ENCODE data around the gene TAF11. TPM values are rescaled to one million over a fixed set of nuclear protein-coding genes. Genes with fewer than 3 reads are reported as not detected.

TAF11 gene
- total and polyA plus RNA-seq, 2 of the 8 experiments (the other 6 are each of a cell fraction or from before 2014, with no cell fraction given): 38.2 to 48.6 TPM

DNA sequence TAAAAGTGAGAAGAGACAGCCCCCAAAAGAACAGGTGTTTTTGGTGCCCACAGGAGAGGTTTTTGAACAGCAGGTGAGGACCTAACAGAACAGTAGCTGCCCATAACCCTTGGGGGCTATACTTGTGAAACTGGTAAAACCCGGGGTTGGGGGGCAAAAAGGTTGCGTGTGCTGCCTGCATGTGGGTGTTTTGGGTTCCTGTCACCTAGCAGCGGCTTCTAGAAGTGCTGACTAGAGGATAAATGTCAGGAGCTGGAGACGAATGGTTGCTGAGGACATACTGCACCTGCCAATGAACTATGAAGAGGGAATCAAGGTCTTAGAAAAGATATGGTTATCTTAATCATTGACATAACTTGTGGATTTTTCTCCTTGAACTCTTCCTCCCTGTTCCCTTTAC is 16.0 kb downstream of the TAF11 start:
- H3K79me1 ChIP-seq (ENCODE audit: low read depth, low read length): no peaks in the 10 kb centered on the region
- DNase-seq (ENCODE audit: low read depth in 1 of 2, low spot score in 2 of 2): no peak
- H2BK20ac ChIP-seq (ENCODE audit: low read length): no peak overlapping the region
- H2BK5ac ChIP-seq (ENCODE audit: low read depth, low read length): no peak overlapping the region
- no peaks in the 10 kb centered on the region for H3K79me2 ChIP-seq (ENCODE audit: control insufficient read depth in 1 of 2, insufficient read depth in 2 of 2, low read length in 2 of 2)
- H2BK15ac ChIP-seq (ENCODE audit: low read length): no peak overlapping the region
- H3K9ac ChIP-seq (replicated peaks in 1 of 4; ENCODE audit: extremely low read depth in 1 of 4, low read depth in 3 of 4, low read length in 3 of 4): no peak overlapping the region
- peaks cover 9 to 50% (median 32%) of the 10 kb centered on the region in 4 experiments; a peak in 7 of 8 replicates for H3K36me3 ChIP-seq (ENCODE audit: control insufficient read depth in 2 of 4, insufficient read depth in 4 of 4, low read length in 3 of 4)
- peaks cover 0 to 7% (median 0%) of the 10 kb centered on the region in 4 experiments; a peak in 1 of 7 replicates for H3K4me1 ChIP-seq (replicated peaks in 1 of 4; ENCODE audit: control insufficient read depth in 3 of 4, insufficient read depth in 4 of 4, low read length in 3 of 4)
- no peak overlapping the region for H3K4ac ChIP-seq (replicated peaks; ENCODE audit: insufficient read length, low read depth, low read length)
- H2BK120ac ChIP-seq (replicated peaks; ENCODE audit: low read depth, low read length): no peak overlapping the region
- no peak overlapping the region for H2AK5ac ChIP-seq (ENCODE audit: low read depth, low read length)
- no peak overlapping the region for H3K27ac ChIP-seq (ENCODE audit: low read depth, low read length)
- H3K23me2 ChIP-seq (ENCODE audit: low read depth, low read length): no peaks in the 10 kb centered on the region
- no peak overlapping the region for H3K4me3 ChIP-seq (ENCODE audit: extremely low read depth in 1 of 4, insufficient read depth in 2 of 4, low read depth in 3 of 4, low read length in 4 of 4)
- no peak overlapping the region for H3K18ac ChIP-seq (ENCODE audit: extremely low read depth, low read length)
- no peak for FAIRE-seq
- no peak overlapping the region for H4K8ac ChIP-seq (ENCODE audit: extremely low read depth, insufficient read depth, low read length)
- ChIA-PET POLR2A (ENCODE audit: partially characterized antibody) (interaction anchor here (1.0 to 3.0 kb wide), 7 partner anchors 8 to 72 kb away, joined by 3 to 16 read pairs (median 5); partner anchors contain the start of gene TAF11), CTCF (ENCODE audit: partially characterized antibody) (interaction anchor here (1.4 to 1.8 kb wide), 3 partner anchors 14 to 268 kb away, joined by 5 to 8 read pairs (median 5); no protein-coding TSS in a partner anchor)
- H3K23ac ChIP-seq (ENCODE audit: insufficient read length): no peak overlapping the region
- no peak overlapping the region for H2BK12ac ChIP-seq (ENCODE audit: low read depth, low read length)
- H4K20me1 ChIP-seq (replicated peaks in 1 of 2; ENCODE audit: control insufficient read depth in 1 of 2, insufficient read depth in 2 of 2, low read length in 2 of 2): peaks cover 0 to 2% of the 10 kb centered on the region in 2 experiments
- no peaks in the 10 kb centered on the region for H3K9me3 ChIP-seq (ENCODE audit: insufficient read depth in 2 of 2, low read depth in 1 of 2, low read length in 1 of 2)
- no peak overlapping the region for H3K4me2 ChIP-seq (ENCODE audit: insufficient read depth in 1 of 2, low read depth in 2 of 2, low read length in 2 of 2)
- no peak overlapping the region for H4K91ac ChIP-seq (replicated peaks; ENCODE audit: insufficient read length, low read length)
- H4K5ac ChIP-seq (ENCODE audit: insufficient read length, low read depth, low read length): no peak overlapping the region
- WGBS, 2 experiments (ENCODE audit: extremely low coverage in 1 of 2, insufficient coverage in 1 of 2, insufficient read length in 1 of 2, insufficient replicate concordance in 2 of 2, low coverage in 1 of 2, low lambda C conversion rate in 2 of 2, missing lambda C conversion rate in 1 of 2): 90% methylated on average over 4 of the region's 4 CpGs; no CpG with 5 or more reads in 1 of the 2 experiments
- no peak overlapping the region for H3K56ac ChIP-seq (replicated peaks; ENCODE audit: insufficient read length, low read depth, low read length)
- no peak overlapping the region for H3K14ac ChIP-seq (ENCODE audit: insufficient read length)
- no peaks in the 10 kb centered on the region for H3K27me3 ChIP-seq (replicated peaks in 1 of 4; ENCODE audit: control insufficient read depth in 3 of 4, extremely low read depth in 1 of 4, insufficient read depth in 3 of 4, low read length in 3 of 4)
- H2AFZ ChIP-seq (ENCODE audit: low read length): no peak overlapping the region
- TF ChIP-seq RFX5 (IDR thresholded peaks at IDR 0.05; ENCODE audit: borderline replicate concordance, low read depth, low read length) (no peak), CEBPB (IDR thresholded peaks at IDR 0.05; ENCODE audit: low read depth, low read length) (no peak), SAP30 (IDR thresholded peaks at IDR 0.05; ENCODE audit: insufficient read depth, insufficient replicate concordance, low read length) (no peak), RAD21 (IDR thresholded peaks at IDR 0.05 in 1 of 2, conservative IDR thresholded peaks at IDR 0.05 in 1 of 2; ENCODE audit: low read depth in 2 of 2, low read length in 2 of 2) (no peak), EZH2 (IDR thresholded peaks at IDR 0.05; ENCODE audit: low read depth, low read length, severe bottlenecking) (no peak), YY1 (IDR thresholded peaks at IDR 0.05; ENCODE audit: low read depth, low read length) (no peak), CBX5 (IDR thresholded peaks at IDR 0.05; ENCODE audit: low read depth, low read length) (no peak), CTBP2 (IDR thresholded peaks at IDR 0.05; ENCODE audit: borderline replicate concordance, insufficient read depth, insufficient read length, low read length) (no peak), TEAD4 (IDR thresholded peaks at IDR 0.05; ENCODE audit: low read depth, low read length) (no peak), FOSL1 (IDR thresholded peaks at IDR 0.05; ENCODE audit: insufficient read depth, low read depth, low read length) (no peak), ZNF274 (IDR thresholded peaks at IDR 0.05; ENCODE audit: borderline replicate concordance, extremely low read depth, low read length) (no peak), GTF2F1 (IDR thresholded peaks at IDR 0.05; ENCODE audit: borderline replicate concordance, low read depth, low read length) (no peak)
- TF ChIP-seq, protein P1, sequence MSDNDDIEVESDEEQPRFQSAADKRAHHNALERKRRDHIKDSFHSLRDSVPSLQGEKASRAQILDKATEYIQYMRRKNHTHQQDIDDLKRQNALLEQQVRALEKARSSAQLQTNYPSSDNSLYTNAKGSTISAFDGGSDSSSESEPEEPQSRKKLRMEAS (IDR thresholded peaks at IDR 0.05): no peak
